KG1 (cell line): Measurements from ENCODE around the gene SYT7.
A peak's percentile ranks its signal among the peaks of the same experiment; 100 is the strongest.
"Not testable (repeated sequence)": the region's sequence is repeated elsewhere in the genome, so short reads cannot be mapped to it uniquely, and the experiment has no call there.

Experiments
- DNase-seq: peaks from one replicate; lab custom pipeline; 2025; lab: John Stamatoyannopoulos, UW

The SYT7 gene

DNA sequence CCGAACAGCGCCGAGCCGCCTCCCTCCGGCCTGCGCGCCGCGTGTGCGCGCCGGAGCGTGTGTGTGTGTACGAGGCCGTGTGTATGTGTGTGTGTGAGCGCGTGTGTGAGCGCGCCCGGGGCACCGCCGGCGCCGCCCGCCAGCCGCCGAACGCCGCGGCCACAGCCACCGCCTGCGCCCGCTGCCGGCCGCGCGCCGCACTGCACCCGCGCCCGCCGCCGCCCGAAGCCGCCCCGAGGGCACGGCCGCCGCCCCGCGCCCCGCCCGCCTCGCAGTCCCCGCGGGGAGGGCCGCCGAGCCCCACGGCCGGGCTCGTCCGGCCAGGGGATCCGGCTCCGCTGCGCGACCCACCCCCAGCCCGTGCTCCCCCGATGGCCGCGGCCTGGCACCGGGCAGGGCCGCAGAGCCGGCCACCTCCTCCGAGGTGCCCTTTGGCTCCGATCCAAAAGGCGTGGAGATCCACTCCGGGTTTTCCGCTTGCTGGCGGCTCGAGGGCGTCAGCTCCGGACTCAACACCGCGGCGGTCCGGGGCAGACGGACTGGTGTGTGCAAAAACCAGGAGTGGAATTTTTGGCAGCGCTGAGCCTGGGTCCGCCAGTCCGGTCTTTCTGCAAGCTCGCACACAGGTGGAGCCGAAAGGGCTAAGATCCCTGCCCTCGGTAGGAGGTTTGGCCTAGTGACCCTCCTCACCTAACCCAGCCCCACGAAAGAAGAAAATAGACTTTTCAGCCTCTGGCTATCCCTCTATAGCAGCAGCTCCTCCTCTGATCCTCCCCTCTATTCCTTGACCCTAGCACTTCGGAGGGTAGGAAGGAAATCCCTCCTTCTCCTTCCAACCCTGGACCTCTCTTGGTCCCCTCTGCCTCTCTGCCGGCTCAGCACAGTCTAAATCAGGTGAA, at the start of gene SYT7:
TSS of gene SYT7 (minus strand) at position 47 of the 899 bp plus-strand sequence. CDS start 256 bp downstream, outside the sequence.
- DNase-seq, result peak; percentile 97

- DNase-seq, result no peak
Measured at GRCh38 chr11:61630089-61630488, 49.2 kb upstream of the SYT7 start.

GRCh38 chr11:61629082-61629833, 48.4 kb upstream of the SYT7 start:
- DNase-seq, result no peak

DNA sequence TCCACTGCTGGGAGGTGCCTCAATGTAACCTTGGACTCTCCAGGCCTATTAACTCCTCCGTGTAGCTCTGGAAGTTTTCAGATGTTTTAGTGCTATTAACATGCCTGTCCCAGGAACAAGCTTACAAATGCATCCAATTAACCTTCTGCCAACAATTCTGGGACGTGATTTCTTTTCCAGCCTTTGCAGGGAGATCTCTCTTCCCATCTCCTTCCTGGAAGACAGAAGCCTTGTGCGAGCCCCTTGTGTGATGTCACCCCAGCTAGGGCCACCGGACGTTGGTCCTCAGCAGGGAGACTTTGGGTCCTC, 47.7 kb upstream of the SYT7 start:
- no peak for DNase-seq

DNA sequence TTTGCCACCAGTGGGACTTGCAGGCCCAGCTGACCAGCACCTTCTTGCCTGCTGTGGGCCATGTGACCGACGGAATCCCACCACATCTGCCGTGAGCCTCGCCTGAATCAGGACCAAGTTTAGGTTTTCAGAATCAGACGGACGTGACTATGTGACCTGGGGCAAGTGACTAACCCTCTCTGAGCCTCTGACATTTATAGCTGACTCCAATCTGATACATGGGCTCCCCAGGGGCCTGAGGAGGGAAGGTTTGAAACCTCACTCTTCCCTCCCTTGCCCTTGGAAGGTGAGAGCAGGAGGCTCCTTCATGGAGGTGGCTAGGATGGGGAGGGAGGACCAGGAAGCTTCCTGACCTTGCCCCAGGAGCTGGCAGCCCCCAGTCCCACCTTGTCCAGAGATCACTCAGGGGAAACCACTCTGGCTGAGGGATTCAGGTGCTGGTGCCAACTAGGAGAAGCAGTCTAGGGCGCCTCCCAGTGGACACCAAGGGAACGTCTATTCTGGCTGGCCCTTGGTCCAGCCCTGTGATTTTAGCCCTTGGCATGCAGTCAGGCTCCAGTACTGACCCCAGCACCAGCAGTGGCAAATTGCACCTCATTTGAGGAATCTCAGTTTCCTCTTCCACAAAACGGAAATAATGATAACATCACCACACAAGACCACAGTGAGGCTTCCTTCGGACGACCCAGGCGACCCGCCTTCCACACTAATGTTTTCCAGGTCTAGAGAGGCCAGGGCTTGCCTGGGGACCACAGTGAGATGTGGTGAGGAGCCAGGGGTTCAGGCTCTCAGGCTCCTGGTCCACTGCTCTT, 47.2 kb upstream of the SYT7 start:
- no peak for DNase-seq

DNA sequence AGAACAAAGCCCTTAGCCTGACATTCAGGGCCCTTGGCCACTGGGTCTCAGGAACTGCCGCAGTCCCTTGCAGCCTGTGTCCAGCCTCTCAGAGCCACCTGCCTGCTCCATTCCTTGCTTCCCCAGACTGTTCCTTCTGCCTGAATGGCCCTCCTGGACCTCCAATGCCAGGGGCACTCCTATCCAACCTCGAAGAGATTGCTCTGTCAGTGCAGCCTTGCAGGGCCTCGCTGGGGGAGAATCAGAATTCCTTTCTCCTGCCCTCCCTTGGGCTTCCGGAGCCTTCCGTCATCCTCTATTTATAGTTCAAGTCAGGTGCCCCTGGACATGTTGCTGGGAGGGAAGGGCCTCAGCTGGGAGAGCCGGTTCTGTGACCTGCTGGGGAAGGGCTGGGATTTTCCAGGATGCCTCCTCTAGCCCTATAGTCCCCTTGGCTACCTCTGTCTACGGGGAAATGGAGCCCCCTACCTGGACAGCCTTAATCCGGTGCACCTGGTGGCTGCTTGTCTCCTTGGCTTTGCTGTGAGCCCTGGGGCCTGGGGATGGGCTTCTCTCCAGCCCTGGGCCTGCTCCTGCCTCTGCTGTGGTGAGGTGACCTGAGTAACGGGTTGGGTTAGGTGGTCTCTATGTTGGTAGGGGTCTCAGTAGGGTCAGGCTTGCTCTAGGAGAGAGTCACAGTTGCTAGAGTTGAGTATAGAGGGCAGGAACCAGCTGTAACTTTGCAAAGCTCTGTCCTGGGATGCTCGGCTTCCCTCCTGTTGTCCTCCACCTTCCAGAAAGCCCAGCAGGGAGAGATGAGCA, 45.9 kb upstream of the SYT7 start:
- no peak for DNase-seq

DNA sequence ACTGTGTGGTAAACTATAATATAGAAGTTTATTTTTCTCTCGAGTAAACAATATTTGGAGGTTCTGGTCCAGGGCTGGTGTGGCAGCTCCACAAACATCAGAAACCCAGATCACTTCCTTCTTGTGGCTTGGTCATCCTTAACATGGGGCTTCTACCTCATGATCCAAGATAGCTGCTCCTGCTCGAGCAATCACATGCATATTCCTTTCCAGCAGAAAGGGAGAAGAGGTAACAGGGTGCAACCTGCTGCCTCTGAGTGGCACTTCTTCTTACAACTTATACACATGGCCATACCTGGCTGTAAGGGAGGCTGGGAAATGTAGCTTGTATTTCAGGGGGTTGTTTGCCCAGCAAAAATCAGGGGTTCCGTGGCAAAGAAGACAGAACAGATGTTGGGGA, 44.6 kb upstream of the SYT7 start:
- no peak for DNase-seq

DNA sequence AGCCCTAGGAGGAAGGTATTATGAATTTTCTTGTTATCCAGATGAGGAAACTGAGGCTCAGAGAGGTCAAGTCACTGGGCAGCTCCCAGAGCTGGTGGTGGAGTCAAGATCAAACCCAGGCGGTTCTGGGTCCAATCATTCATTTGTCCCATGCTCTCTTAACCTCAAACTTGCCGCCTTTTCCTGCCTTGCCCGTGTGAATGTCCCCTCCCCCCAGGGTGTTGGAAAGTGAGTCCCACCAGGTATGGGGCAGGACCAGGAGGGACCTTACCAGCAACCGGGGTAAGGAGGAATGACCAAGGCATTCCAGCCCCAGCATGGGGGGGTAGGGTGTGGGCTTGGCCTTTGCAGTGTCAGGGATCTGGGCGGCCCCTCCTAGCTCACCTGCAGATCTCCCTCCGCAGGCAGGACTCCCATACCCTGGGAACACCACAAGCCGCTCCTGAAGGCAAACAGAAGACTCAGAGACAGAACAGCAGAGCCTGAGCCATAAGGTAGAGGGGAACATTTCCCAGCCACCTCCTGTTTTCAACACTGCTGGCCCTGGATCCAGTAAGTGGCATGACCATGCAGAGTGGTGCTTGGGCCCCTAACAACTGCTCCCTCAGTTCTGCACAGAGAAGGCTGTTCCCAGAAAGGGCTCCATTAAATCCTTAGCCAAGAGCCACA, 41.2 kb upstream of the SYT7 start:
- no peak for DNase-seq

- no peak for DNase-seq
Measured at GRCh38 chr11:61619471-61620226, 38.8 kb upstream of the SYT7 start.

GRCh38 chr11:61618978-61619377, 38.1 kb upstream of the SYT7 start:
- no peak for DNase-seq

DNA sequence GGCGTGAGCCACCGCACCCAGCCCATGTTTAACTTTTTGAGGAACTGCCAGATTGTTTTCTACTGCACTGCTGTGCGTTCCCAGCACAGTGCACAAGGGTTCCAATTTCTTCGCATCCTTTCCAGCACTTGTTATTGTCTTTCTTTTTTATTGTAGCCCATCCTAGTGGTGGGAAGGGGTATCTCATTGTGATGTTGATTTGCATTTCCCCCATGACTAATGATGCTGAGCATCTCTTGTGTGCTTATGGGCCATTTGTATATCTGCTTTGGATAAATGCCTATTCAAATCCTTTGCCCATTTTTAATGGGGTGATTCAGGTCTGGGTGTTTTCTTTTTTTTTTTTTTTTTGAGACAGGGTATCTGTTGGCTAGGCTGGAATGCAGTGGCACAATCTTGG, 36.6 kb upstream of the SYT7 start:
- DNase-seq, result no peak

- no peak for DNase-seq
Measured at GRCh38 chr11:61616434-61616833, 35.6 kb upstream of the SYT7 start.

- not testable (repeated sequence) for DNase-seq
Measured at GRCh38 chr11:61614782-61615181, 33.9 kb upstream of the SYT7 start.

- no peak for DNase-seq
Measured at GRCh38 chr11:61613870-61614269, 33.0 kb upstream of the SYT7 start.

- DNase-seq, result no peak
Measured at GRCh38 chr11:61613051-61613450, 32.2 kb upstream of the SYT7 start.

DNA sequence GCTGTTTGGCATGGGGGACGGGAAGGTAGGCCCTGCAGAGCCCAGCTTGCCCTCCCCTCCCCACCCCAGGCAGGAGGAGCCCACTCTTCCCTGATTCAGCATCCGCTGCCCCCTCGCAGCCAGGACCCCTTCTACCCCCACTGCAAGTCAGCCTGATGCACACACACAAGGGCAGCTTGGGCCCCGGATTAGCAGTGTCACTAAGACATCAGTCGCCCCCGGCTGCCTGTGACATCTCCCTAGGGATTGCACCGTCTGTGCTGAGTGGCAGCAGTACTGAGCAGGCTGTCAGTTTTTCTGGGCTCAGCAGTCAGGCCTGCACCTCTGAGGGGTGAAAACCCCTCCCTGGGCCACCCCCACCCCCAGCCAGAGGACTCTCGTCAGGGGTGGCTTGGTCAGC, 30.4 kb upstream of the SYT7 start:
- DNase-seq, result no peak

GRCh38 chr11:61610905-61611304, 30.0 kb upstream of the SYT7 start:
- DNase-seq, result no peak

DNA sequence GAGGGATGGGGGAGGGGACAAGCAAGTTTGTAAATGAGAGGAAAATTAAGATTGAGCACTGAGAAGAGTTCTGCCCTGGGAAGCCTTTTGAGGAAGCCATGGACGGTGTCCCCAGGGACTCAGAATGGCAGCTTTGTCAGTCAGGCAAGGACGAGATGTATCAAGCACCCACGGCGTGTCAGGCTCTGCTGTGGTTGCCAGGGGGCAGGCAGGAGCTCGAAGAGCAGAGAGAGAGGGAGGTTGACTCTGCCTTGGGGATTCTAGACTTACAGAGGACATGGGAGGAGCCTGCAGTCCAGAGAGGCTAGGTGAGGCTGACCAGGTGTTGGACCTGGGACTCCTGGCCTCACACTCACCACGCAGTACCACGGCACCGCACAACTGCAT, 29.1 kb upstream of the SYT7 start:
- no peak for DNase-seq

DNA sequence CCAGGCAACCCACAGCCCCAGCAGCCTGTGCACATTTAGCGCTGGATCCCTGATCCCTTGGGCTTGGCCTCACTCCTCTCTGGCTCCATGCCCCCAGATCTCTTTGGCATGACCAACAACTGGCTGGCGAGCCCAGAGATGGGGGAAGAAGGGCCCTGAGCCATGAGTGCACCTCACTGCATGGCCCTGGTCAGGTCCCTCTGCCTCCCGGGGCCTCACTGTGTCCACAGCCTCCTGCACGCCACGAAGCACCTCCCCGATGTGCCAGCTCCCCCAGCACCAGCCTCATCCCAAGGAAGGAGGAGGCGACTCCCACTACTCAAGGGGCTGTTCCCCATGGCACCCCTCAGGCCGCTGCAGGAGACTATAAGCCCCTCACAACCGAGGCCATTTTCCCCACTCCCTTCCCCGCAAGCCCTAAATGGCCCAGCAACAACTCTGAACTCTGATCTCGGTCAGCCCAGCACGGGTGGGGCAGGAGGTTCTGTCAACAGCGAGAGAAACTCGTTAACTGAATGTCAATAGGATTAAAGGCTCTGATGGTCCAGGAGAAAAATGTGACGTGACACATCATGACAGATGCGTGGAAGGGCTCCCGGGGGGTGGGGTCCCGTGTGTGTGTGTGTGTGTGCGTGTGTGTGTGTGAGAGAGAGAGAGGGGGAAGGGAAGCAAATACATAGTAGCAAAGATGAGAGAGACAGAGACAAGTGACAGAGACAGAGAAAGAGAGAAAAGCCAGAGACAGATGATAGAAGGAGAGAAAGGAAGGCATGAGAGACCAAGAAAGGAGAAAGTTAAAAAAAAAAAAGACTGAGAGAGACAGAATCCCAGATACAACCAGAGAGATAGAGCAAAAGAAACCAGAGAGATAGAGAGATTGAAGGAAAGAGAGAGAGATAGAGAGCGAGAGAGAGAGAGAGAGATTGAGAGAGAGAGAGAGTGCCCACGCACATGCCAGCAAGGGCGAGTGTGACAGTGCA, 28.4 kb upstream of the SYT7 start:
- no peak for DNase-seq
